A549 (cell line): ENCODE data around the gene ARHGAP5. TPM values are rescaled to one million over a fixed set of nuclear protein-coding genes. Genes with fewer than 3 reads are reported as not detected.

ENCODE experiments used
- ATAC-seq, 2 experiments: fragments of 200-7000 bp in 1 of 2; fragments of >200 bp in 1 of 2; cut with Nextera tagmentation in 1 of 2; cut with Tn5 transposase in 1 of 2; 3 replicates each; pipeline versions ENCODE4 v1.8.0 to v1.9.1; 2018 to 2020; ENCODE audit warnings: mild to moderate bottlenecking in 1 of 2, moderate library complexity in 1 of 2
- CTCF ChIA-PET: fragments of 300-600 bp; sonication (Branson Sonifier 250); formaldehyde crosslinking; extraction: SDS; loops from one replicate; lab custom pipeline; 2021; ENCODE audit warnings: antibody characterized with exemption, inconsistent platforms; lab: Yijun Ruan, JAX
- POLR2A ChIA-PET: fragments of 350-600 bp; formaldehyde crosslinking; extraction: SDS; loops from one replicate; lab custom pipeline; 2021; ENCODE audit warnings: antibody characterized with exemption, inconsistent platforms; lab: Yijun Ruan, JAX
- DNase-seq, 2 experiments: peaks; one replicate each; pipeline versions ENCODE4 v3.0.0 to v3.0.0-alpha.2; 2011 to 2016; ENCODE audit warnings: low read depth in 1 of 2, low spot score in 1 of 2
- FAIRE-seq: peaks from 2 replicates; lab custom pipeline; 2011; peaks lifted over from hg19 to GRCh38; lab: Jason Lieb, UNC
- H3K27ac ChIP-seq, 2 experiments: fragments of >200 bp; sonication (Bioruptor Twin); formaldehyde crosslinking; 3 replicates each; pipeline ENCODE4 v1.5.1; 2016 to 2017
- H3K4me1 ChIP-seq: fragments of >200 bp; sonication (Bioruptor Twin); formaldehyde crosslinking; 3 replicates; pipeline ENCODE4 v1.6.1; 2016
- H3K4me2 ChIP-seq: fragments of >200 bp; sonication (Bioruptor Twin); formaldehyde crosslinking; 3 replicates; pipeline ENCODE4 v1.6.1; 2016
- H3K4me3 ChIP-seq: fragments of >200 bp; sonication (Bioruptor Twin); formaldehyde crosslinking; 3 replicates; pipeline ENCODE4 v1.5.1; 2016
- H3K9me3 ChIP-seq: fragments of >200 bp; sonication (Bioruptor Twin); formaldehyde crosslinking; 3 replicates; pipeline ENCODE4 v1.6.1; 2016
- CBX2 ChIP-seq: fragments of 200-600 bp; sonication (generic); IDR thresholded peaks from 2 replicates; pipeline ENCODE4 v1.6.1; 2016; ENCODE audit warnings: low read depth, mild to moderate bottlenecking, borderline replicate concordance
- E2F6 ChIP-seq: IDR thresholded peaks from 2 replicates; pipeline ENCODE4 v1.6.1; 2012; ENCODE audit warnings: low read depth, borderline replicate concordance
- EHMT2 ChIP-seq: fragments of 200-600 bp; sonication (generic); IDR thresholded peaks from 2 replicates; pipeline ENCODE4 v1.6.1; 2016; ENCODE audit warnings: antibody characterized with exemption, low read depth, mild to moderate bottlenecking, moderate library complexity
- EP300 ChIP-seq, 2 experiments: fragments of >200 bp; sonication (Bioruptor Twin); formaldehyde crosslinking; IDR thresholded peaks; 2 replicates in 1 of 2; 3 replicates in 1 of 2; pipeline ENCODE4 v1.6.1; 2016 to 2017
- FOSL2 ChIP-seq, 2 experiments: fragments of 450-650 bp in 1 of 2; fragments of >200 bp in 1 of 2; sonication (Bioruptor Twin) in 1 of 2; formaldehyde crosslinking; IDR thresholded peaks; 2 replicates each; pipeline versions ENCODE4 v1.5.0 to v1.6.1; 2016 to 2020; ENCODE audit warnings: mild to moderate bottlenecking in 1 of 2, moderate library complexity in 1 of 2
- HMGXB4 ChIP-seq: fragments of 250-450 bp; sonication (Bioruptor Pico); IDR thresholded peaks from 2 replicates; pipeline ENCODE4 v1.5.0; 2021; ENCODE audit warnings: mild to moderate bottlenecking, moderate library complexity, borderline replicate concordance
- HOXA7 ChIP-seq: fragments of 250-450 bp; sonication (Bioruptor Pico); IDR thresholded peaks from 2 replicates; pipeline ENCODE4 v1.5.0; 2020; ENCODE audit warnings: mild to moderate bottlenecking, moderate library complexity
- JUN ChIP-seq, 2 experiments: fragments of >200 bp; sonication (Bioruptor Twin); formaldehyde crosslinking; IDR thresholded peaks; 2 replicates in 1 of 2; 3 replicates in 1 of 2; pipeline ENCODE4 v1.6.1; 2016 to 2017
- NFE2L2 ChIP-seq: fragments of 150-350 bp; conservative IDR thresholded peaks from 2 replicates; pipeline ENCODE4 v1.6.1; 2014; ENCODE audit warnings: low read length
- POLR2A ChIP-seq: IDR thresholded peaks from 2 replicates; pipeline ENCODE4 v1.6.1; 2012; ENCODE audit warnings: mild to moderate bottlenecking, low read length
- RFX5 ChIP-seq: fragments of 450-650 bp; IDR thresholded peaks from 2 replicates; pipeline ENCODE4 v1.7.1; 2014; ENCODE audit warnings: antibody characterized with exemption, mild to moderate bottlenecking, moderate library complexity
- RNF2 ChIP-seq: fragments of 200-600 bp; sonication (generic); IDR thresholded peaks from 2 replicates; pipeline ENCODE4 v1.6.1; 2016; ENCODE audit warnings: low read depth, mild to moderate bottlenecking, antibody characterized with exemption, moderate library complexity, borderline replicate concordance
- TFCP2L1 ChIP-seq: fragments of 250-450 bp; sonication (Bioruptor Pico); IDR thresholded peaks from 2 replicates; pipeline ENCODE4 v1.5.0; 2021; ENCODE audit warnings: mild to moderate bottlenecking
- ZNF302 ChIP-seq: fragments of 250-450 bp; sonication (Bioruptor Pico); IDR thresholded peaks from 2 replicates; pipeline ENCODE4 v1.9.0; 2021; ENCODE audit warnings: inconsistent platforms, mild to moderate bottlenecking, moderate library complexity
- WGBS: methylation state at CpG from one replicate; pipeline ENCODE4 v1.1.6; 2017; ENCODE audit errors: missing lambda C conversion rate; 5-methylcytosine and 5-hydroxymethylcytosine counted together
- polyA plus RNA-seq, 4 experiments: library from polyadenylated mRNA; depleted of rRNA in 3 of 4; stranded (reverse); fragments of >200 nt; fragmentation: RNase III in 1 of 4; extraction: RNeasy Plus Mini Kit Qiagen cat#74134 plus additional on column Dnase treatment in 1 of 4; gene quantifications; 2 replicates in 3 of 4; 3 replicates in 1 of 4; pipeline ENCODE4 v1.2.3, GENCODE V29; 2011 to 2017
- TF ChIP-seq, protein P1 (sequence below): fragments of 200-600 bp; sonication (generic); IDR thresholded peaks from 2 replicates; pipeline ENCODE4 v1.6.1; 2016; ENCODE audit warnings: antibody characterized with exemption, mild to moderate bottlenecking, moderate library complexity

Gene ARHGAP5
- polyA plus RNA-seq, 2 of the 4 experiments (the other 2 are of a cell fraction): 33.6 to 66.1 TPM

DNA sequence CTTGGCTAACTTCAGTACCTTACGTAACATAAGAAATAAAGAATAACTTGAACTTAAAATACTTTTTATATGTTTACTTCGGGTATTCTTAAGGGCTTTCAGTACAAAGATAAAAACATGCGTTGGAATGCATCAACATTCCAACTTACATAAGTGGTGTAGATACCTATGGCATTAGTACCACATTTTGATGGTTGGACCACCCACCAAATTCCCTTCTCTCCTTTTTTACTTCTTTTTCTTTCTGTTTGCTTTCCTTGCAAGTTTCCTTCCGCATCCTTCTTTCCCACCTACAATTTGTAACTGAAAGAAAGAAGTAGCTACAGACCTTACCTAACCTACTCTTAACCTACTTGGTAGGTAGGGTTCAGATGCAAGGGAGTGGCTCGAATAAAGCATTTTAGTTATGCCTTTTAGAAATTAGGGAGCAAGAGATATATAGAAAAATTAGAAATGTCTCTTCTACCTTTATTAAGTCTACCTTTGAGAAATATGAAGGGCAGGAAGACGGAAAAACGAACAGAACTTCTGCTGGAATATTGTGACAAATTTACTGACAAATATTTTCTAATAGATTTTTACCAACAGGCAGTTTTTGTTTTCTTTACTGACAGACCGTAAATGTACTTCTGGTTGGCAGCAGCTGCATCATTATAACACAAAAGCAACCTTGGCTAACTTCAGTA is 2.1 kb upstream of the ARHGAP5 start:
- ATAC-seq (no peak), FAIRE-seq (no peak), DNase-seq (peak in 1 of 2 experiments; percentile 22)
- no peaks in the 10 kb centered on the region for H3K9me3 ChIP-seq
- H3K4me3 ChIP-seq: peak overlapping the region; percentile 63
- H3K4me2 ChIP-seq: peak overlapping the region; percentile 94
- ChIA-PET CTCF (interaction anchor here (1.0 to 6.6 kb wide), 4 partner anchors 10 to 177 kb away, joined by 3 to 61 read pairs (median 4); no protein-coding TSS in a partner anchor), POLR2A (no interaction called here)
- H3K4me1 ChIP-seq: peaks cover 23% of the 10 kb centered on the region
- TF ChIP-seq POLR2A (no peak), HOXA7 (CRISPR knock-in tag) (no peak), ZNF302 (CRISPR knock-in tag) (no peak), E2F6 (no peak), RNF2 (no peak), HMGXB4 (CRISPR knock-in tag) (no peak), FOSL2 (IDR thresholded peaks at IDR 0.05) (no peak), FOSL2 (CRISPR knock-in tag; IDR thresholded peaks at IDR 0.05) (no peak), CBX2 (no peak), TFCP2L1 (CRISPR knock-in tag) (no peak), EP300 (IDR thresholded peaks at IDR 0.05) (no peak), EHMT2 (no peak), NFE2L2 (no peak)
- TF ChIP-seq, protein P1, sequence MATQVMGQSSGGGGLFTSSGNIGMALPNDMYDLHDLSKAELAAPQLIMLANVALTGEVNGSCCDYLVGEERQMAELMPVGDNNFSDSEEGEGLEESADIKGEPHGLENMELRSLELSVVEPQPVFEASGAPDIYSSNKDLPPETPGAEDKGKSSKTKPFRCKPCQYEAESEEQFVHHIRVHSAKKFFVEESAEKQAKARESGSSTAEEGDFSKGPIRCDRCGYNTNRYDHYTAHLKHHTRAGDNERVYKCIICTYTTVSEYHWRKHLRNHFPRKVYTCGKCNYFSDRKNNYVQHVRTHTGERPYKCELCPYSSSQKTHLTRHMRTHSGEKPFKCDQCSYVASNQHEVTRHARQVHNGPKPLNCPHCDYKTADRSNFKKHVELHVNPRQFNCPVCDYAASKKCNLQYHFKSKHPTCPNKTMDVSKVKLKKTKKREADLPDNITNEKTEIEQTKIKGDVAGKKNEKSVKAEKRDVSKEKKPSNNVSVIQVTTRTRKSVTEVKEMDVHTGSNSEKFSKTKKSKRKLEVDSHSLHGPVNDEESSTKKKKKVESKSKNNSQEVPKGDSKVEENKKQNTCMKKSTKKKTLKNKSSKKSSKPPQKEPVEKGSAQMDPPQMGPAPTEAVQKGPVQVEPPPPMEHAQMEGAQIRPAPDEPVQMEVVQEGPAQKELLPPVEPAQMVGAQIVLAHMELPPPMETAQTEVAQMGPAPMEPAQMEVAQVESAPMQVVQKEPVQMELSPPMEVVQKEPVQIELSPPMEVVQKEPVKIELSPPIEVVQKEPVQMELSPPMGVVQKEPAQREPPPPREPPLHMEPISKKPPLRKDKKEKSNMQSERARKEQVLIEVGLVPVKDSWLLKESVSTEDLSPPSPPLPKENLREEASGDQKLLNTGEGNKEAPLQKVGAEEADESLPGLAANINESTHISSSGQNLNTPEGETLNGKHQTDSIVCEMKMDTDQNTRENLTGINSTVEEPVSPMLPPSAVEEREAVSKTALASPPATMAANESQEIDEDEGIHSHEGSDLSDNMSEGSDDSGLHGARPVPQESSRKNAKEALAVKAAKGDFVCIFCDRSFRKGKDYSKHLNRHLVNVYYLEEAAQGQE: no peak
- 7% methylated on average over 8 of the region's 8 CpGs for WGBS
- peak overlapping the region; percentile 90 to 96 for H3K27ac ChIP-seq

DNA sequence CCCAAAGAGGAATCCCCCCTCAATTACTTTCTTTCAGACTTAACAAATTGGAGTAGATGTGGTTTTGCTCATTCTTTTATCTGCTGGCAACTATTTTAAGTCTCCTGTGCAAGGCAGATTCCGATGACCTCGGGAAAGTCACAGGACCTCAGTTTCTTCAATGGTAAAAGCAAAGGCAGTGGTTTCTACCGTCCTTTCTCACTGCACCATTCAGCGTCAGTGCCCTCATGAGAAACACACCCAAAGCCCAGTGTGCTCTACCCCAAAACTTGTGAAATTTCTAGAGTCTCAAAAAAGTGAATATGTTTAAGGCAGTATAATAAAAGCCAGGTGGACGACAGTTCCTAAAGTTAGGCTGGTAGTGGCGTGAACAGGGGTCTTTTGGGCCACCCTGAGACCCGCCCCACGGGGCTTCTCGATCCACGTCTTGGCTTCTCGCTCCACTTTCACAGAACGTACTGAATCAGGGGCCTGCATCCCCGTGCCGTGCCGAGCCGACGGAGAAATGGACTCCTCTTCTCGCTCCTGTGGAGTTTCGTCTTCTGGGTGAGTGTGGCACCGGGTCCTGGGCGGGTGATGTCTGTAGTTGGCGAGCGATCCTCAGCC is 1.3 kb upstream of the ARHGAP5 start:
- H3K9me3 ChIP-seq: no peaks in the 10 kb centered on the region
- WGBS: under 1% methylated on average over 19 of the region's 23 CpGs
- 0 out of 5 replicates have a peak, but pooled peaks of 1 of the 2 experiments have one; percentile 4 for TF ChIP-seq JUN (IDR thresholded peaks at IDR 0.05)
- no peak for TF ChIP-seq RFX5
- DNase-seq (peak; percentile 32 to 43), ATAC-seq (peak; percentile 58 to 64), FAIRE-seq (no peak)
- ChIA-PET CTCF (interaction anchor here (0.6 to 2.1 kb wide), 8 partner anchors 9 to 484 kb away, joined by 3 to 8 read pairs (median 4); no protein-coding TSS in a partner anchor), POLR2A (interaction anchor here (0.8 to 2.9 kb wide), 20 partner anchors 17 to 655 kb away, joined by 3 to 35 read pairs (median 5); partner anchors contain the start of genes DTD2, HEATR5A, RNU6-7 and RNU6-8)
- peak overlapping the region; percentile 90 to 96 for H3K27ac ChIP-seq
- peaks cover 30% of the 10 kb centered on the region for H3K4me1 ChIP-seq
- H3K4me3 ChIP-seq: peak overlapping the region; percentile 63
- peak overlapping the region; percentile 94 for H3K4me2 ChIP-seq
